ENCODE data around the gene TRIM72.
A peak's percentile ranks its signal among the peaks of the same experiment; 100 is the strongest.
"Not testable (repeated sequence)": the region's sequence is repeated elsewhere in the genome, so short reads cannot be mapped to it uniquely, and the experiment has no call there.

TRIM72 gene

GRCh38 chr16:31190818-31191444 is 23.0 kb upstream of the TRIM72 start:
- no peak for DNase-seq

DNA sequence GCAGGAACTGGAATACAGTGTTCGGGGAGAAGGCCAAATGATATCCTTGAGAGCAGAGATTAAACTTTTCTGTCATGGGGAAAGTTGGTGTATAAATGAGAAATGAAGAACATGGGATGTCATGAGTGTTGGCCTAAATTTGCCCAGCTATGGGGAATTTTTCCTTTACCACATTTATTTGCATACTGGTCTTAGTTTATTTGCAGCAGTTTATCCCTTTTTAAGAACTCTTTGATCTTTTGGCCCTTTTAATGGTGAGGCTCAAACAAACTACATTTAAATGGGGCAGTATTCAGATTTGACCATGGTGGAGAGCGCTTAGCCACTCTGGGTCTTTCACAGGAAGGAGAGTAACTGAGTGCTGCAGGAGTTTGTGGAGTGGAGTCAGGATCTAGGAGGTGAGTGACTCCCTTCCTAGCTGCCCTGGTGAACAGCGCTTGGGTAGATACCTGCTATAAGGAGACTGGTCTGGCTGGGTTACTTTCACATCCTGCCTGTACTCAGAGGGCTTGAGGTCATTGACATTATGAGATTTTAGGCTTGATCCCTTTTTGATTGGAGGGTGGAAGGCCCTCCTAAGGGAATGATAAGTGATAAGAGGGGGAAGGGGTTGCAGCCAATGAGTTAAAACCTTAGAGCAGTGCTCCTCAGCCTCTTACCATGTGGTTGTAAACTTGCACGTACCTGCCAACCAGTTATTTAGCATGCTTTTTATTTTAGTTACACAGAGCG is 22.1 kb upstream of the TRIM72 start:
- no peak for DNase-seq

DNA sequence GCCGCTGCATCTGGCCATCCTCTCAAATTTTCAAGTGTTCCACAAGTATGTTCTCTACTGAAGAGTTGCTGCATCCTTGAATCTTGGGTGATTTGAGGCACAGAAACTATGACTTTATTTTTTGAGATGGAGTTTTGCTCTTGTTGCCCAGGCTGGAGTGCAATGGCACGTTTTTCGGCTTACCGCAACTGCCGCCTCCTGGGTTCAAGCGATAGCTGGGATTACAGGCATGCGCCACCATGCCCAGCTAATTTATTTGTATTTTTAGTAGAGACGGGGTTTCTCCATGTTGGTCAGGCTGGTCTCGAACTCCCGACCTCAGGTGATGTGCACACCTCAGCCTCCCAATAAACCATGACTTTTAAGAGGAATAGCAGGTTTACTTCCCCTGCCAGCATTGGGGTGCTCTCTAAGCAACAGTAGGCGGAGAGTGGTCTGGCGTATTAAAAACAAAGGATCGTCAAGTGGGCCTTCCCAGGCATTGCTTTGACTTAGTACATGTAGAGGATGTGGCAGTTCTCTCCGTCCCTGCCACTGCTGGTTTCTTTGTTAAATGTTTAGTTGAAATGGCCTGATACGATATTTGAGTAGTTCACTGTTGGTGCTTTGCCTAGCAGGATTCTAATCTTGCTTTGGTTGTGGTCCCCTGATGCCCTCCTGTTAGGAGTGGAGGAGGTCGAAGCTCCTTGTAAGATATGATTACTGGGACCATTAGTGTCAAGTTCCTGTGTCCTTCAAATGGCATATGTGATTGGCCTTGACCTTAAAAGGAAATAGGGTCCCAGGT is 20.9 kb upstream of the TRIM72 start:
- no peak for DNase-seq

DNA sequence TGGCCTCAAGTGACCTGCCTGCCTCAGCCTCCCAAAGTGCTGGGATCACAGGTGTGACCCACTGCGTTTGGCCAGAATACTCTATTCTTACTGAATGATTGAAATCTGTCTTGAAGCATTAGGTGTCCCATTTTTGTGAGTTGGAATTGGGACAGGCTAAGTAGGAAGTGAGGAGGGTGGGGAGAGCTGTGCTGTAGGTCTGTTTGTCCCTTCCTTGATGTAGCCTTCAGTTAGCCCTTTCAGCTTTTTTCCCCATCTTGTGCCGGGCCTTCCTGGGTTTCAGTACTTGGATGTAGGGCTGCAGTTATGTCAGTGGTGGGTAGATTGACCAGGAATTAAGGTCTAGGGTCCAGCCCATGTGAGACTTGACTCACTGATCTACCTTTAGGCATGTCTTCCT is 20.0 kb upstream of the TRIM72 start:
- no peak for DNase-seq

DNA sequence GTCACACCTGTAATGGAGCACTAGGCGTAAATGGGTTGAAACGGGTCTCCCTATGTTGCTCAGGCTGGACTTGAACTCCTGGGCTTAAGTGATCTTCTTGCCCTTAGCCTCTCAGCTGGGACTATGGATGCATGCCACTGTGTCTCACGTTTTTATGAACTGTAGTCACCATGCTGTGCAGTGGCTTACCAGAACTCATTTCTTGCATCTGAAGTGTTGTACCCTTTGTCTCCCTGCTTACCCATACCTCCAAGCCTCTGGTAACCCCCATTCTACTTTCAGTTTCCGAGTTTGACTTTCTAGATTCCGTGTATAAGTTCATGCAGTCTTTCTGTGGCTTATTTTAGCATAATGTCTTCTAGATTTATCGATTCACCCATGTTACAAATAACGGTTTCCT is 19.0 kb upstream of the TRIM72 start:
- no peak for DNase-seq

- not testable (repeated sequence) for DNase-seq
These were observed 18.1 kb upstream of the TRIM72 start for GRCh38 chr16:31195861-31196260.

GRCh38 chr16:31196324-31197088 is 17.4 kb upstream of the TRIM72 start:
- no peak for DNase-seq

DNA sequence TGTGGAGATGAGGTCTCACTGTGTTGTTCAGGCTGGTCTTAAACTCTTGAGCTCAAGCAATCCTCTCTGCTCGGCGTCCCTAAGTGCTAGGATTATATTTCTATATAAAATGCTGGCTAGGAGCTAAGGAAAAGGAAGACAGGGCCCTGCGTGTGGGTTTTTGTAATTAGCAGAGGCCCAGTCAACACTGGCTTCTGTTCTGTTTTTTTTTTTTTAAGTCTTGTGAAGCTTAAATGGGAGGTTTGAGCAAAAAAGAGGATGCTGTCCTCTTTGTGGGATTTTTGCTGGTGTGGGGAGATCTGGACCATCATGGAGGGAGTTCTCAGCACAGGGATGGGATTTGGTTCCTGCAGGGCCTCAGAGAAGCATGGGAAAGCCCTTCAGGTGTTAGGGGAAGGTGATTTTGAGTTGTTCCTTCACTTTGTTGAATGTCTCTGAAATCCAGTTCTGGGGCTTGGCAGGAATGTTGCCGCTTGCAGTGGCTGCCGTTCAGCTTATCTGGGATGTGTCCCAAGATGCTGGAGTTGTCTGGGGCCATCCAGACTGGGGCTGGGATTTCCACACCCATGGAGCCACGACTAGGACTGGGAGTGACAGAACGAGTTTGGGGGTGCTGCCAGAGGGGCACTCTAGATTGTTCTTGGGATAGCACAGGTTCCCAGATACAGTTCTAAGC is 15.6 kb upstream of the TRIM72 start:
- DNase-seq, result no peak

GRCh38 chr16:31199430-31200041 is 14.4 kb upstream of the TRIM72 start:
- no peak for DNase-seq

DNA sequence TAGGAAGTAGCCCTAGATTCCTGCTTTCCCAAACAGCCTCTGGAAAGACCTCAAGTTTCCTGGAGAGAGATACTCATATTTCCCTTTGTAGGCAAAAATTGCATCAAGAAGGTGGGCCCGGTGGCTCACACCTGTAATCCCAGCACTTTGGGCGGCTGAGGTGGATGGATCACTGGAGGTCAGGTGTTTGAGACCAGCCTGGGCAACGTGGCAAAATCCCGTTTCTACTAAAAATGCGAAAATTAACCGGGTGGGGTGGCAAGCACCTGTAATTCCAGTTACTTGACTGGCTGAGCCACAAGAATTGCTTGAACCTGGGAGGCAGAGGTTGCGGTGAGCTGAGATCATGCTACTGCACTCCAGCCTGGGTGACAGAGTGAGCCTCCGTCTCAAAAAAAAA is 13.8 kb upstream of the TRIM72 start:
- DNase-seq, result not testable (repeated sequence)

DNA sequence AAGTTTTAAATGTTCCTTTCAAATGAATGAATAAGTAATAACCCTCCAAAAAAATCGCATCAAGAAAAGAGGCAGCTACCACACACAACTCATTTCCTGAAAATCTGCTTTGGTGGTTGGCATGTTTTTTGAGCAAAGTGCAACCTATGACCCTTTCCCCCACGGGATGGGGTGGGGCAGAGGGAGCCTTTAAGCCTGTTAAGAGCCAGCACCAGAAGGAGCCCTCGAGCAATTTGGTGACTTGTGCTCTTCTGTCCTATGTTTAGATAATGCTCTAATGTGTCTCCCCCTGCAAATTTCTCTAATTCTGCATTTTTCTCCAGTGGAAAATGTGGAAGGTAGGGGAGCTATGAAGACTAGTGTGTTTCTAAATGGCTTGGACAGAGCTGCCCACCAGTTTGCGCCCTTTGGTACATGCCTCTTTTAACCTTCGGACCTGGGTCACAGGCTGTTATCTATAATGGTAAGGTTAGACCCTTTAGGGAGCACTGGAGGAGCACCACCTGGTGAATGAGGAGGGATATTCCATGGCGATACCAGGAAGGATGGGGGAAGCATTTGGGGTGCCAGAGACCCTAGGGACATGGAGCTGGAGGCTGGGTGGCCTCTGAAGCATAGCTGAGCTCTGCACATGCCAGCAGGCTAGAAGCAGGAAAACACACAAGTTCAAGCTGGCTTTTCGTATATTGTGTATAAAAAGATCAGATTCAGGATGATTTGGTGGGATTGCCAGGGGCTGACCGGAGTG is 12.9 kb upstream of the TRIM72 start:
- peak; percentile 25 for DNase-seq

DNA sequence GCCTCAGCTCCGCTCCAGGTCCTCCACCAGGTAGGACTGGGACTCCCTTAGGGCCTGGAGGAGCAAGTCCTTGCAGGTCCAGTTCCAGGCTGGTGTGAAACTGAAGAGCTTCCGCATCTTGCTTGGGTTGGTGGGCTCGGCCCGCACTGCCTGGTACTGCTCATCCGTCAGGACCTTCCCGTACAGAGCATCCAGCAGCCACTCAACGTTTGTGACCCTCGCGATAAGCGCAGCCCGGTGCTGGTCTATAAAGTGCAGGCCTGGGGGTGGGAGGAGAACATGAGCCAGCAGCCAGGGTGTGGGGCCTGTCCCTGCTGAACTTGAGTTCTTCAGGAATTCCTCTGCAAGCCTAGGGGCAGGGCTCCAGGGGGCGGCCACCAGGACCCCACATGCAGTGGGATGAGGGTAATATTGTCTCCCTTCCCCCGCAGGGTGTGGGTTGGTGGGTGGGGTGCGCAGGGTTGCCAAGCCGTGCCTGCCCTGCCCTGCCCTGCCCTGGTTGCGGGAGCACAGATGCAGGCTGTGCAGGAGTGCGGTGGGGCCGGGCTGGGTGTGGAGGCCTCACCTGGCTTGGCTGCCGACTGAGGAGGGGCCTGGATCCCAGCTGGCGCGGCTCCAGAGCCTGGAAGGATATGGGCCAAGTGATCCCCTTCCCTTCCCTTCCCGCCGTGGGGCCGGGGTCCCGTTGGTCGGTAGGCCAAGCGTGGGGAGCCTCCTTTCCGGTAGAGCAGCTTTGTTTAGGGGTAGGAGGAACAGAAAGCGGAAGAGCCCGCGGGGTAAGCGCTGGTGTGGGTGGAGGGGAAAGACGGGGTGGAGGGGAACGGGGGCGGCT is 12.1 kb upstream of the TRIM72 start:
- peak; percentile 36 for DNase-seq

DNA sequence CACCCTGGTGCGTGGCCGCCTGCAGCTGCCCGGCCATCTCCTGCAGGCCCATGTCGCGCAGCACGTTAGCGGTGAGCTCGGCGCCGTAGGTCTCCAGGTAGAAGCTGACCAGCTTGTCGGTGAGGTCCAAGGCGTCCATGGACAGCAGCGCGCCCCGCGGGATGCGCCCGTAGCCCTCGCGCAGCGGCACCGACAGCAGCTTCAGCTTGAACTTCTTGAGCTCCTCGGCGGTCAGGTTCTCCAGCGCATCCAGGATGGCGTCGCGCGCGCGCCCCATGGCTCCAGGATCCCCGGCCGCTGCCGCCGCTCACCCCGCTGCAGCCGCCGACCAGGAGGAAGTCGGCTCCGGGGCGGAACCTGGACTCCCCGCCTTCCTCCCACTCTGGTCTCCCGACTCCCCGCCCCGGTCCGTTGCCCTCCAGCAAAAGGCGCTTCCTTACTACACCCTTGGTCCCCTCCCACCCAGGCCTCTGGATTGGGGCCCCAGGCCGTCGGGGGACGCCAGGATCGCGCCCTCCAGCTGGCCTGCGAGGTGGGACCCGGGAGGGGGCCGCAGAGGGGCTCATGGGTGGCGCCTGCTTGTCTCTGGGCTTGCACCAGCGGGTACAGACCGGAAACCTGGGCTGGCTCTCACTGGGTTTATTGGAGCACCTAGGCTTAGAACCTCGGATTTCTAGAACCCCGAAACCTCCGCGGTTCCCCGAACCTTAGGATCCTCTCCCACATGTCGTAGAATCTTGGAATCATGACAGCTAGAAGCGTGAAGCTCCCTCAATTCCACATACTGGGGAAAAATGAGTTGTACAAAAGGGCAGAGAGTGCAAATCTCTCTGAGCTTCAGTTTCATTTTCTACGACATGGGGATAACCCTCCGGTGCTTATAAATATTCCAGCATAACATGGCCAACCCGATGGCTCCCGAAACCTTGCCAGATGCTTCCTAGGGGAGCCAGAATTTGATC is 11.2 kb upstream of the TRIM72 start, which contains the start of gene PYCARD:
Gene PYCARD (minus strand): TSS at position 347 of the 962 bp plus-strand sequence. CDS start 70 bp downstream, at position 277.
- DNase-seq, result peak; percentile 18

GRCh38 chr16:31204871-31205666 is 8.8 kb upstream of the TRIM72 start:
- no peak for DNase-seq

- no peak for DNase-seq
These were observed 7.1 kb upstream of the TRIM72 start for GRCh38 chr16:31206776-31207175.

DNA sequence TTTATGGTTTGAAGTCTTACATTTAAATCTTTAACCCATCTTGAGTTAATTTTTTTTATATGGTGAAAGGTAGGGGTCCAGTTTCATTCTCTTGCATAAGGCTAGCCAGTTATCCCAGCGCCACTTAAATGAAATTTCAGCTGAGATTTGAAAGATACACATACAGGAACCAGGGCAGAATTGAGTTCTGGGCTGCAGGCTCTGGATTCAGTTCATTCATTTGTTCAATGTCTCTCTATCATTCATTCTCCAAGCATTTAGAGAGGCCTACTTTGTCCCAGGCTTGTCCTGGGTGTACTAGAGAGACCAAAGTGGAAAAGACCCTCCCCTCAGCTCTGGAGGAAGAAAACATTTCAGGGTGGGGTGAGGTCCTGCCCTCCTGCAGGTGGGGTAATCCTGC is 577 bp upstream of the TRIM72 start:
- no peak for DNase-seq

DNA sequence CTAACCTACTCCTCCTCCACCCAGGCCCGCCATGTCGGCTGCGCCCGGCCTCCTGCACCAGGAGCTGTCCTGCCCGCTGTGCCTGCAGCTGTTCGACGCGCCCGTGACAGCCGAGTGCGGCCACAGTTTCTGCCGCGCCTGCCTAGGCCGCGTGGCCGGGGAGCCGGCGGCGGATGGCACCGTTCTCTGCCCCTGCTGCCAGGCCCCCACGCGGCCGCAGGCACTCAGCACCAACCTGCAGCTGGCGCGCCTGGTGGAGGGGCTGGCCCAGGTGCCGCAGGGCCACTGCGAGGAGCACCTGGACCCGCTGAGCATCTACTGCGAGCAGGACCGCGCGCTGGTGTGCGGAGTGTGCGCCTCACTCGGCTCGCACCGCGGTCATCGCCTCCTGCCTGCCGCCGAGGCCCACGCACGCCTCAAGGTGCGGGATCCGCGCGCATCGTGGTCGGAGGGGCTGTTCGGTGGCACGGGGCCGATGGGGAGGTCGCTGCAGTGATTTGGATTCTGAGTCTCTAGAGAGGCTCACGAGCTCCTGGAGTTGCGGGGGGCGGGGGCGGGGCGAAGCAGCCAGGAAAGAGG is 878 bp downstream of the TRIM72 start:
- DNase-seq, result no peak

Data from CD4-positive, alpha-beta T cell treated with Interferon gamma for 1 hour (primary cell).